H9 (cell line): ENCODE measurements around the gene CAGE1. TPM values are rescaled to one million over a fixed set of nuclear protein-coding genes. Genes with fewer than 3 reads are reported as not detected.

Experiments used
- DNase-seq: peaks from one replicate; pipeline ENCODE4 v3.0.0-alpha.2; 2017
- H2AFZ ChIP-seq: one replicate; pipeline ENCODE4 v1.6.1; 2013; ENCODE audit warnings: mild to moderate bottlenecking, low read length, control low read depth, moderate library complexity
- H2AK5ac ChIP-seq: 2 replicates; pipeline ENCODE4 v1.6.1; 2013; ENCODE audit warnings: low read length, control low read depth, mixed read lengths; ENCODE audit not compliant: insufficient read length
- H2BK120ac ChIP-seq: one replicate; pipeline ENCODE4 v1.6.1; 2013; ENCODE audit warnings: low read depth, mild to moderate bottlenecking, low read length, control low read depth, inconsistent platforms; ENCODE audit not compliant: poor library complexity, severe bottlenecking
- H2BK12ac ChIP-seq: 2 replicates; pipeline ENCODE4 v1.6.1; 2013; ENCODE audit warnings: low read length, control low read depth, mixed read lengths, low read depth; ENCODE audit not compliant: insufficient read length
- H2BK15ac ChIP-seq: 2 replicates; pipeline ENCODE4 v1.6.1; 2013; ENCODE audit warnings: low read depth, low read length, control low read depth
- H2BK20ac ChIP-seq: one replicate; pipeline ENCODE4 v1.6.1; 2013; ENCODE audit warnings: low read depth, mild to moderate bottlenecking, low read length, control low read depth, inconsistent platforms; ENCODE audit not compliant: poor library complexity, severe bottlenecking
- H2BK5ac ChIP-seq: 2 replicates; pipeline ENCODE4 v1.6.1; 2013; ENCODE audit warnings: low read length, control low read depth, mixed read lengths; ENCODE audit not compliant: insufficient read length
- H3K14ac ChIP-seq: 2 replicates; pipeline ENCODE4 v1.6.1; 2013; ENCODE audit warnings: low read length, control low read depth; ENCODE audit not compliant: insufficient read depth
- H3K18ac ChIP-seq: 2 replicates; pipeline ENCODE4 v1.6.1; 2013; ENCODE audit warnings: low read depth, mild to moderate bottlenecking, mixed read lengths, low read length, control low read depth; ENCODE audit not compliant: insufficient read length
- H3K23ac ChIP-seq: 2 replicates; pipeline ENCODE4 v1.6.1; 2013; ENCODE audit warnings: low read length, control low read depth, mixed read lengths, low read depth; ENCODE audit not compliant: insufficient read length
- H3K23me2 ChIP-seq: 2 replicates; pipeline ENCODE4 v1.6.1; 2013; ENCODE audit warnings: low read depth, mild to moderate bottlenecking, mixed read lengths, low read length, control low read depth; ENCODE audit not compliant: insufficient read length, poor library complexity, severe bottlenecking
- H3K27ac ChIP-seq: 2 replicates; pipeline ENCODE4 v1.5.1; 2013; ENCODE audit warnings: low read length, control low read depth, mixed read lengths, low read depth; ENCODE audit not compliant: insufficient read length
- H3K27me3 ChIP-seq: 2 replicates; pipeline ENCODE4 v1.6.1; 2013; ENCODE audit warnings: low read length, control low read depth, inconsistent platforms; ENCODE audit not compliant: insufficient read depth
- H3K4ac ChIP-seq: 2 replicates; pipeline ENCODE4 v1.6.1; 2013; ENCODE audit warnings: low read depth, mild to moderate bottlenecking, control low read depth, inconsistent platforms, low read length, moderate library complexity
- H3K4me1 ChIP-seq: 2 replicates; pipeline ENCODE4 v1.6.1; 2013; ENCODE audit warnings: low read length, control low read depth, inconsistent platforms; ENCODE audit not compliant: insufficient read depth
- H3K4me2 ChIP-seq: 2 replicates; pipeline ENCODE4 v1.6.1; 2013; ENCODE audit warnings: low read length, control low read depth, mixed read lengths; ENCODE audit not compliant: insufficient read length, insufficient read depth
- H3K56ac ChIP-seq: 2 replicates; pipeline ENCODE4 v1.6.1; 2013; ENCODE audit warnings: low read depth, mild to moderate bottlenecking, mixed read lengths, low read length, control low read depth; ENCODE audit not compliant: insufficient read length
- H3K79me1 ChIP-seq: 2 replicates; pipeline ENCODE4 v1.6.1; 2013; ENCODE audit warnings: low read depth, mild to moderate bottlenecking, moderate library complexity, low read length, control low read depth, inconsistent platforms; ENCODE audit not compliant: insufficient read depth, poor library complexity, severe bottlenecking
- H3K79me2 ChIP-seq: 2 replicates; pipeline ENCODE4 v1.6.1; 2013; ENCODE audit warnings: low read length, control low read depth, inconsistent platforms; ENCODE audit not compliant: insufficient read depth
- H3K9ac ChIP-seq: 2 replicates; pipeline ENCODE4 v1.6.1; 2013; ENCODE audit warnings: low read length, control low read depth, mixed read lengths; ENCODE audit not compliant: insufficient read length; ENCODE audit errors: extremely low read depth
- H3K9me3 ChIP-seq: one replicate; pipeline ENCODE4 v1.6.1; 2013; ENCODE audit warnings: low read depth, low read length, inconsistent platforms; ENCODE audit not compliant: control insufficient read depth
- H3T11ph ChIP-seq: one replicate; pipeline ENCODE4 v1.6.1; 2013; ENCODE audit warnings: mild to moderate bottlenecking, low read length, control low read depth, inconsistent platforms
- H4K20me1 ChIP-seq: one replicate; pipeline ENCODE4 v1.6.1; 2013; ENCODE audit not compliant: control insufficient read depth, insufficient read length, insufficient read depth
- H4K5ac ChIP-seq: 2 replicates; pipeline ENCODE4 v1.6.1; 2013; ENCODE audit warnings: low read depth, mild to moderate bottlenecking, mixed read lengths, low read length, control low read depth; ENCODE audit not compliant: insufficient read length
- H4K8ac ChIP-seq: replicated peaks from 2 replicates; pipeline ENCODE4 v1.6.1; 2013; ENCODE audit warnings: low read length, control low read depth, mixed read lengths, low read depth; ENCODE audit not compliant: insufficient read length
- H4K91ac ChIP-seq: 2 replicates; pipeline ENCODE4 v1.6.1; 2013; ENCODE audit warnings: low read depth, mild to moderate bottlenecking, moderate library complexity, mixed read lengths, low read length, control low read depth; ENCODE audit not compliant: insufficient read length
- H3K27ac Mint-ChIP-seq, 3 experiments: 2 replicates in 2 of 3; 3 replicates in 1 of 3; pipeline ENCODE4 v1.8.0; 2020 to 2021; ENCODE audit warnings: mixed read lengths in 3 of 3, mild to moderate bottlenecking in 1 of 3, moderate library complexity in 1 of 3
- H3K27me3 Mint-ChIP-seq: 2 replicates; pipeline ENCODE4 v1.8.0; 2021; ENCODE audit warnings: low read depth, mild to moderate bottlenecking, moderate library complexity, mixed read lengths
- H3K36me3 Mint-ChIP-seq, 3 experiments: 2 replicates in 2 of 3; 3 replicates in 1 of 3; pipeline ENCODE4 v1.8.0; 2020 to 2021; ENCODE audit warnings: low read depth in 3 of 3, mixed read lengths in 3 of 3; ENCODE audit not compliant: insufficient read depth in 1 of 3
- H3K4me1 Mint-ChIP-seq, 2 experiments: 2 replicates each; pipeline ENCODE4 v1.8.0; 2020; ENCODE audit warnings: mixed read lengths in 2 of 2
- H3K4me3 Mint-ChIP-seq, 2 experiments: 2 replicates in 1 of 2; 3 replicates in 1 of 2; pipeline ENCODE4 v1.8.0; 2020 to 2021; ENCODE audit warnings: mild to moderate bottlenecking in 2 of 2, mixed read lengths in 2 of 2, moderate library complexity in 1 of 2
- H3K9me3 Mint-ChIP-seq, 2 experiments: 2 replicates in 1 of 2; 3 replicates in 1 of 2; pipeline ENCODE4 v1.8.0; 2020; ENCODE audit warnings: mild to moderate bottlenecking in 2 of 2, mixed read lengths in 2 of 2, moderate library complexity in 1 of 2
- WGBS: extraction: QIAGEN DNeasy Blood & Tissue Kit; methylation state at CpG from one replicate; pipeline ENCODE4 v1.1.7; 2013; ENCODE audit warnings: missing lambda C conversion rate, low lambda C conversion rate, mixed read lengths; ENCODE audit not compliant: insufficient read length; ENCODE audit errors: extremely low coverage; 5-methylcytosine and 5-hydroxymethylcytosine counted together
- total RNA-seq: library from RNA; stranded (reverse); gene quantifications from 2 replicates; pipeline ENCODE4 v1.2.1, GENCODE V29; 2021
- TF ChIP-seq, protein P1 (sequence below): fragments of 200-600 bp; sonication (generic); conservative IDR thresholded peaks from 3 replicates; pipeline ENCODE4 v1.8.0; 2021; ENCODE audit warnings: antibody characterized with exemption, mild to moderate bottlenecking

CAGE1 gene
- total RNA-seq, 1 experiment from 2014 or later: 0.28 TPM

- Histone ChIP-seq H3K18ac (no peak overlapping the region), H2BK5ac (no peak overlapping the region), H3K14ac (no peak overlapping the region), H3K27ac (no peak overlapping the region), H2BK12ac (no peak overlapping the region), H2AK5ac (no peak overlapping the region), H3K9me3 (no peaks in the 10 kb centered on the region), H2BK20ac (no peak overlapping the region), H4K5ac (no peak overlapping the region), H3K23me2 (no peaks in the 10 kb centered on the region), H3K56ac (no peak overlapping the region), H3K4ac (no peak overlapping the region), H3K9ac (no peak overlapping the region), H3K23ac (no peak overlapping the region), H3K27me3 (no peaks in the 10 kb centered on the region), H3K79me1 (no peaks in the 10 kb centered on the region), H4K20me1 (no peaks in the 10 kb centered on the region), H4K8ac (no peak overlapping the region), H3K79me2 (no peaks in the 10 kb centered on the region), H3K4me2 (no peak overlapping the region), H2BK15ac (no peak overlapping the region), H3T11ph (no peak overlapping the region), H2AFZ (no peak overlapping the region), H4K91ac (no peak overlapping the region), H2BK120ac (no peak overlapping the region), H3K4me1 (no peaks in the 10 kb centered on the region)
- no peaks in the 10 kb centered on the region for H3K36me3 Mint-ChIP-seq
- peaks cover 2% of the 10 kb centered on the region for H3K27me3 Mint-ChIP-seq
- H3K9me3 Mint-ChIP-seq: no peaks in the 10 kb centered on the region
- no peak overlapping the region for H3K27ac Mint-ChIP-seq
- DNase-seq: no peak
- no peaks in the 10 kb centered on the region for H3K4me1 Mint-ChIP-seq
- no peak overlapping the region for H3K4me3 Mint-ChIP-seq
- TF ChIP-seq, protein P1, sequence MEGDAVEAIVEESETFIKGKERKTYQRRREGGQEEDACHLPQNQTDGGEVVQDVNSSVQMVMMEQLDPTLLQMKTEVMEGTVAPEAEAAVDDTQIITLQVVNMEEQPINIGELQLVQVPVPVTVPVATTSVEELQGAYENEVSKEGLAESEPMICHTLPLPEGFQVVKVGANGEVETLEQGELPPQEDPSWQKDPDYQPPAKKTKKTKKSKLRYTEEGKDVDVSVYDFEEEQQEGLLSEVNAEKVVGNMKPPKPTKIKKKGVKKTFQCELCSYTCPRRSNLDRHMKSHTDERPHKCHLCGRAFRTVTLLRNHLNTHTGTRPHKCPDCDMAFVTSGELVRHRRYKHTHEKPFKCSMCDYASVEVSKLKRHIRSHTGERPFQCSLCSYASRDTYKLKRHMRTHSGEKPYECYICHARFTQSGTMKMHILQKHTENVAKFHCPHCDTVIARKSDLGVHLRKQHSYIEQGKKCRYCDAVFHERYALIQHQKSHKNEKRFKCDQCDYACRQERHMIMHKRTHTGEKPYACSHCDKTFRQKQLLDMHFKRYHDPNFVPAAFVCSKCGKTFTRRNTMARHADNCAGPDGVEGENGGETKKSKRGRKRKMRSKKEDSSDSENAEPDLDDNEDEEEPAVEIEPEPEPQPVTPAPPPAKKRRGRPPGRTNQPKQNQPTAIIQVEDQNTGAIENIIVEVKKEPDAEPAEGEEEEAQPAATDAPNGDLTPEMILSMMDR: no peak
- no CpG with 5 or more reads among the region's 7 CpGs for WGBS
Measured at GRCh38 chr6:7324520-7324919, 65.0 kb downstream of the CAGE1 start.
